HepG2 (cell line): ENCODE measurements around the gene SYNM. TPM values are rescaled to one million over a fixed set of nuclear protein-coding genes. Genes with fewer than 3 reads are reported as not detected.

Experiments
- AGO1 ChIP-seq: fragments of 200-400 bp; formaldehyde crosslinking; IDR thresholded peaks from 2 replicates; pipeline ENCODE4 v1.6.1; 2017; ENCODE audit warnings: mild to moderate bottlenecking, low read depth, low read length, moderate library complexity; ENCODE audit not compliant: poor library complexity, severe bottlenecking
- ATF3 ChIP-seq: sonication (generic); formaldehyde crosslinking; IDR thresholded peaks from 2 replicates; pipeline ENCODE4 v1.4.0; 2020; ENCODE audit warnings: missing genetic modification reagents
- ATRX ChIP-seq: sonication (generic); formaldehyde crosslinking; IDR thresholded peaks from 2 replicates; pipeline ENCODE4 v1.4.0; 2020; ENCODE audit warnings: missing genetic modification reagents, borderline replicate concordance
- BRCA1 ChIP-seq: sonication (generic); formaldehyde crosslinking; IDR thresholded peaks from 2 replicates; pipeline ENCODE4 v1.4.0; 2020; ENCODE audit warnings: missing genetic modification reagents
- DNMT3B ChIP-seq: conservative IDR thresholded peaks from 2 replicates; pipeline ENCODE4 v1.6.1; 2016; ENCODE audit warnings: missing biosample characterization, control low read depth
- EED ChIP-seq: sonication (generic); formaldehyde crosslinking; IDR thresholded peaks from 2 replicates; pipeline ENCODE4 v1.5.0; 2020; ENCODE audit warnings: mild to moderate bottlenecking, missing genetic modification reagents
- FOXP1 ChIP-seq, 2 experiments: fragments of 450-650 bp in 1 of 2; IDR thresholded peaks; 2 replicates each; pipeline ENCODE4 v1.6.1; 2017 to 2018; ENCODE audit warnings: antibody characterized with exemption in 1 of 2
- GLMP ChIP-seq: sonication (generic); formaldehyde crosslinking; IDR thresholded peaks from 2 replicates; pipeline ENCODE4 v1.9.0; 2021; ENCODE audit warnings: missing genetic modification reagents, mild to moderate bottlenecking, borderline replicate concordance
- HCFC1 ChIP-seq: fragments of 150-350 bp; IDR thresholded peaks from 2 replicates; pipeline ENCODE4 v1.6.1; 2014; ENCODE audit warnings: low read depth, low read length
- MAF1 ChIP-seq: sonication (generic); formaldehyde crosslinking; IDR thresholded peaks from 2 replicates; pipeline ENCODE4 v1.5.0; 2020; ENCODE audit warnings: missing genetic modification reagents, borderline replicate concordance
- PBX2 ChIP-seq: IDR thresholded peaks from 2 replicates; pipeline ENCODE4 v1.6.1; 2016; ENCODE audit warnings: control low read depth
- PLRG1 ChIP-seq: fragments of 450-650 bp; conservative IDR thresholded peaks from 2 replicates; pipeline ENCODE4 v1.6.1; 2016
- SPEN ChIP-seq: sonication (generic); formaldehyde crosslinking; IDR thresholded peaks from 2 replicates; pipeline ENCODE4 v1.5.1; 2020; ENCODE audit warnings: low read depth, mild to moderate bottlenecking, missing genetic modification reagents
- YEATS4 ChIP-seq: sonication (generic); formaldehyde crosslinking; IDR thresholded peaks from 2 replicates; pipeline ENCODE4 v1.4.0; 2020; ENCODE audit warnings: missing genetic modification reagents, borderline replicate concordance
- ZBTB2 ChIP-seq: sonication (generic); formaldehyde crosslinking; IDR thresholded peaks from 2 replicates; pipeline ENCODE4 v1.8.0; 2022; ENCODE audit warnings: low read depth, missing genetic modification reagents
- ZBTB3 ChIP-seq: sonication (generic); formaldehyde crosslinking; IDR thresholded peaks from 2 replicates; pipeline ENCODE4 v1.4.0; 2020; ENCODE audit warnings: low read depth, mild to moderate bottlenecking, moderate library complexity, missing genetic modification reagents, borderline replicate concordance
- ZBTB33 ChIP-seq: sonication (generic); formaldehyde crosslinking; IDR thresholded peaks from 2 replicates; pipeline ENCODE4 v1.4.0; 2020; ENCODE audit warnings: missing genetic modification reagents
- ZNF235 ChIP-seq: sonication (generic); formaldehyde crosslinking; IDR thresholded peaks from 2 replicates; pipeline ENCODE4 v1.8.1; 2023; ENCODE audit warnings: mild to moderate bottlenecking, missing genetic modification reagents, borderline replicate concordance
- ZNF274 ChIP-seq: sonication (generic); formaldehyde crosslinking; IDR thresholded peaks from 2 replicates; pipeline ENCODE4 v1.5.1; 2020; ENCODE audit warnings: mild to moderate bottlenecking, missing genetic modification reagents
- ZNF556 ChIP-seq: sonication (generic); formaldehyde crosslinking; IDR thresholded peaks from 2 replicates; pipeline ENCODE4 v1.4.0; 2020; ENCODE audit warnings: mild to moderate bottlenecking, missing genetic modification reagents, borderline replicate concordance
- ZSCAN30 ChIP-seq: sonication (generic); formaldehyde crosslinking; IDR thresholded peaks from 2 replicates; pipeline ENCODE4 v1.5.0; 2020; ENCODE audit warnings: mild to moderate bottlenecking, missing genetic modification reagents
- polyA plus RNA-seq, 8 experiments: library from polyadenylated mRNA; depleted of rRNA in 3 of 8; stranded (reverse) in 7 of 8; unstranded in 1 of 8; fragments of >200 nt; fragmentation: Illumina TruSeq in 4 of 8; extraction: Trizol in 4 of 8; gene quantifications; 2 replicates each; pipeline versions ENCODE4 v1.2.1 to v1.2.3, GENCODE V29; 2011 to 2016; ENCODE audit warnings: low read depth in 4 of 8, missing spikeins in 1 of 8, mixed read lengths in 1 of 8; ENCODE audit not compliant: insufficient read depth in 1 of 8
- total RNA-seq, 5 experiments: library from RNA; depleted of rRNA; stranded (reverse); fragments of >200 nt; fragmentation: Illumina TruSeq; extraction: Trizol; gene quantifications; 2 replicates each; pipeline ENCODE4 v1.2.3, GENCODE V29; 2016; ENCODE audit warnings: low read depth in 1 of 5

Gene SYNM
- total and polyA plus RNA-seq, 2 of the 13 experiments (the other 11 are each of a cell fraction or from before 2014, with no cell fraction given) = 1.1 to 3.7 TPM

- TF ChIP-seq MAF1 (CRISPR knock-in tag) (0 out of 2 replicates have a peak, but pooled peaks have one; percentile 19), HCFC1 (no peak), ZSCAN30 (CRISPR knock-in tag) (no peak), ATRX (CRISPR knock-in tag) (no peak), ATF3 (CRISPR knock-in tag) (no peak; the same call in 1 of the 2 replicates), GLMP (no peak), ZBTB3 (CRISPR knock-in tag) (no peak), ZNF235 (0 out of 2 replicates have a peak, but pooled peaks have one; percentile 26), FOXP1 (IDR thresholded peaks at IDR 0.05) (no peak), FOXP1 (CRISPR knock-in tag; IDR thresholded peaks at IDR 0.05) (no peak), EED (0 out of 2 replicates have a peak, but pooled peaks have one; percentile 65), BRCA1 (CRISPR knock-in tag) (no peak), PBX2 (CRISPR knock-in tag) (no peak), ZNF274 (CRISPR knock-in tag) (no peak), AGO1 (peak; percentile 41), DNMT3B (no peak), ZNF556 (CRISPR knock-in tag) (peak; percentile 79; the same call in 1 of the 2 replicates), SPEN (CRISPR knock-in tag) (0 out of 2 replicates have a peak, but pooled peaks have one; percentile 72), YEATS4 (peak; percentile 67; the same call in 1 of the 2 replicates), ZBTB2 (0 out of 2 replicates have a peak, but pooled peaks have one; percentile 33), PLRG1 (no peak), ZBTB33 (CRISPR knock-in tag) (peak; percentile 40; the same call in 1 of the 2 replicates)
Observed at GRCh38 chr15:99104788-99105513, at the start of gene SYNM (continued).
